ENCODE measurements around the gene ARHGAP10.

ARHGAP10 gene

GRCh38 chr4:147916351-147916750 lies 184.5 kb downstream of the ARHGAP10 start:
- no peak for DNase-seq

GRCh38 chr4:147923381-147923780 lies 191.5 kb downstream of the ARHGAP10 start:
- no peak for DNase-seq

GRCh38 chr4:147923854-147924253 lies 192.0 kb downstream of the ARHGAP10 start:
- no peak for DNase-seq

- DNase-seq, result no peak
Measured at GRCh38 chr4:147924604-147925412, 192.9 kb downstream of the ARHGAP10 start.

- DNase-seq, result no peak
Measured at GRCh38 chr4:147927377-147928137, 195.7 kb downstream of the ARHGAP10 start.

GRCh38 chr4:147928400-147928799 lies 196.5 kb downstream of the ARHGAP10 start:
- no peak for DNase-seq

- no peak for DNase-seq
Measured at GRCh38 chr4:147929746-147930145, 197.9 kb downstream of the ARHGAP10 start.

GRCh38 chr4:147933316-147933715 lies 201.4 kb downstream of the ARHGAP10 start:
- DNase-seq, result no peak

GRCh38 chr4:147933779-147934178 lies 201.9 kb downstream of the ARHGAP10 start:
- DNase-seq, result no peak

- DNase-seq, result no peak
Measured at GRCh38 chr4:147938496-147938895, 206.6 kb downstream of the ARHGAP10 start.

GRCh38 chr4:147940171-147940570 lies 208.3 kb downstream of the ARHGAP10 start:
- no peak for DNase-seq

GRCh38 chr4:147941373-147941772 lies 209.5 kb downstream of the ARHGAP10 start:
- DNase-seq, result no peak

GRCh38 chr4:147942729-147943128 lies 210.8 kb downstream of the ARHGAP10 start:
- no peak for DNase-seq

- no peak for DNase-seq
Measured at GRCh38 chr4:147943159-147943638, 211.3 kb downstream of the ARHGAP10 start.

- DNase-seq, result no peak
Measured at GRCh38 chr4:147944249-147944648, 212.4 kb downstream of the ARHGAP10 start.

- no peak for DNase-seq
Measured at GRCh38 chr4:147944670-147945260, 212.9 kb downstream of the ARHGAP10 start.

GRCh38 chr4:147948336-147948735 lies 216.4 kb downstream of the ARHGAP10 start:
- no peak for DNase-seq

- DNase-seq, result no peak
Measured at GRCh38 chr4:147950261-147950660, 218.4 kb downstream of the ARHGAP10 start.

- no peak for DNase-seq
Measured at GRCh38 chr4:147950841-147951240, 219.0 kb downstream of the ARHGAP10 start.

- DNase-seq, result no peak
Measured at GRCh38 chr4:147954850-147955249, 223.0 kb downstream of the ARHGAP10 start.

- no peak for DNase-seq
Measured at GRCh38 chr4:147955827-147956558, 224.1 kb downstream of the ARHGAP10 start.

GRCh38 chr4:147957446-147957845 lies 225.6 kb downstream of the ARHGAP10 start:
- no peak for DNase-seq

- no peak for DNase-seq
Measured at GRCh38 chr4:147958057-147958456, 226.2 kb downstream of the ARHGAP10 start.
